ENCODE measurements around the gene SLC38A3.

SLC38A3 gene

GRCh38 chr3:50168791-50169190 lies 36.3 kb upstream of the SLC38A3 start:
- in situ Hi-C loops (cut with MboI; ENCODE audit: low sequenced_read_pairs), result no loop called here

DNA sequence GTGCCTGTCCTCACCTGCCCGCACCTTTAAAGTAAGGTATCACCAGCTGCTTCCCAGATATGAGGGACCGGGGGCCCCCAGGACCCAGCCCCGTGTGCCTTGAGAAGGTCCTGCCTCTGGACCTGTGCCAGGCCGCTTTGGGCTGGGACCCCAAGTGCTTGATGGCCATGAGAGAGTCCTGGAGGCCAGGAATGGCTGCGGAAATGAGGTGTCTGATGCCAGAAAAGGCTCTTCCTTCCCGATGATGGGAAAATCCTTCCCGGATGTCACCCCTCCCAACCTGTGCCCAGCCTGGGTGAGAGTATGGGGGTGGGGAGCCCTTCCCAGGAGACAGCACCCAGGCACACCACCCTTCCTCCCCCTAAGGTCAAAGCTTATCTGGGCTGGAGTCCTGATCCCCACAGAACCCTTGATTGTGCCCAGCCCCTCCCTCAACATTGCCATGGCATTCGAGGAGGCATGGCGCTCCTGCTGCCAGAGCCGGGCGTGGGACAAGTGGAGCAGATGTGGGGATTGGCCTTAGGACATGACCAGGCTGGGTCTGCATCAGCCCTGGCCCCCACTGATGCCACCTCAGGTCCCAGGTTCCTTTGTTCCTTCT lies 35.7 kb upstream of the SLC38A3 start:
- in situ Hi-C loops (cut with MboI; ENCODE audit: low sequenced_read_pairs), result no loop called here

DNA sequence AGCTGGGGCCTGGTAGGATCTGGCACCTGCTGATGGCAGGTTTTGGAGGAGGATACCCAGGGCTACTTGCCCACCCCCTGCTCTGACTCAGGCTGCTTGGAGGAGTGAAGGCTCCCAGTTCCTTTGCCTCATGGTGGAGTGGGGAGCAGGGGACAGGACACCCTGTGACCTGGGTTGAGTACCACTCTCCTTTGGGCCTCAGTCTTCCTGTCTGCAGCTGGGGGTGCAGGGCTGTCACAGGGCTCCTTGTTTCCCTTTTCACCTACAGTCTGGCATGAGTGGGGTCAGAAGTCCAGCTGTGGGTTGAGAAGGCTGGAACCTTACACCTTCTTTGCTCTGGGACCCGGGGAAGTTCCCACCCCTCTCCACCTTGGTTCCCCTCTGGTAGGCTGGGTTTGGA lies 35.2 kb upstream of the SLC38A3 start:
- in situ Hi-C loops (cut with MboI; ENCODE audit: low sequenced_read_pairs), result no loop called here

DNA sequence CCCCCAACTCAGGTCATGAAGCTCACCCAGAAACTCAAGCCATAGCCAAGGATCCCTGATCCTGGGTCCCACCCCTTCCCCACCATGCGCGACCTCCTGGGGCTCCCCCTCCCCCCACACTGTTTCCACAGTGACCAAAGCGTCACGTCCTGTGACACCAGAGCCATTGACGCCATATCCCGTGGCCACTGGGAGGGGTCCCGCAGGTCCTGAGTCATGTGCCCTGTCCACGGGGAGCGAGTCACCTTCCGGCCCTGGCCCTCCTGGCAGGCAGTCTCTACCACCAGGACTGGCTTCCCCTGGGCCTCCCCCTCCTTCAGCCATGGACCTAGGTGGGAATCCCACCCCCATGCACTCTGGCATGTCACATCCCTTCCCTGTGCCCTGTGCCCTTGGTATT lies 34.4 kb upstream of the SLC38A3 start:
- in situ Hi-C loops (cut with MboI; ENCODE audit: low sequenced_read_pairs), result no loop called here

GRCh38 chr3:50171540-50172301 lies 33.4 kb upstream of the SLC38A3 start:
- in situ Hi-C loops (cut with MboI; ENCODE audit: low sequenced_read_pairs), result no loop called here

DNA sequence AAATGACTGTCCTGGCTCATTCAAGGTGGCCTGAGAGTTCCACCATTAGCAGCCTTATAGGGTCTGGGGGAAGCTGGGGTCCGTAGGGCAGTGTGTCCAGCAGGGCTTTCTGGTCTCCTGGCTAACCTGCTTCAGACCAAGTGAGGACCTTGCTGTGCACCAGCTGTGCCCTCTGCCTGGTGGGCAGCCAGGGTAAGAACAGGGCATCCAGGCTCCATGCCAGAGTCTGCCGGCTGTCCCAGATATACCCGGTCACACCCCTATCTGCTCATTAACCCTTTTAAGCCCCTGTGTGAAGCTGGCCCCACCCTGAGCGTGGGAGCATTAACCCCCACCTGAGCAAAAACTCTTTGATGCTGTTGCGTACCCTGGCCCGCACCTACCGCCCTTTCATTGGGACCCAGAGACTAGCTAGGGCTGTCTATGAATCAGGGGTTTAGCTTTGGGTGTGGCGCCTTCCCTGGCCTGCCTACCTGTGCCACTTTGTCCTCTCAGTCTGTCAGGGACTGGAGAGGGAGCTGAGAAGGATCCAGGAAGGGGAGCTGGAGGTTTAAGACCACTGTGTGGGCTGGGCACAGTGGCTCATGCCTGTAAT lies 32.3 kb upstream of the SLC38A3 start:
- in situ Hi-C loops (cut with MboI; ENCODE audit: low sequenced_read_pairs), result no loop called here

- in situ Hi-C loops (cut with MboI; ENCODE audit: low sequenced_read_pairs), result no loop called here
Observed at GRCh38 chr3:50173685-50174516, 31.2 kb upstream of the SLC38A3 start.

DNA sequence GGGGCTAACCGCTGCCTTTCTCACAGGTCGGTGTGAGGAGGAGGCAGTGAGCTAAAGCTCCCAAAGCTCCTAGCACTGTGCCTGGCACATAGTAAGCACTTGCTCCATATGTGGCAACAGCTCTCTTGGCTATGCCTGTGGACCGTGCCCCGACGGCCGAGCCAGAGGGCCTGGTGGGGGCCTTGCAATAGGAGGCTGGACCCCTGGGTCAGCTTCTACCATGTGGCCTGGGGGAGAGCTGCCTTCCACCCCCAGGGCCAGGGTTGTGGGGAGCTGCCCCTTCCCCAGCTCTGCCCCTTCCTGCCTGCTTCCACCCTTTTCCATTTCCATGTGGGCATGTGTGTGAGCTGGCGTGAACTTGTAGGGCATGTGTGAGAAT lies 30.6 kb upstream of the SLC38A3 start:
- in situ Hi-C loops (cut with MboI; ENCODE audit: low sequenced_read_pairs), result no loop called here

GRCh38 chr3:50174947-50175524 lies 30.0 kb upstream of the SLC38A3 start:
- in situ Hi-C loops (cut with MboI; ENCODE audit: low sequenced_read_pairs), result no loop called here

GRCh38 chr3:50177346-50177745 lies 27.7 kb upstream of the SLC38A3 start:
- in situ Hi-C loops (cut with MboI; ENCODE audit: low sequenced_read_pairs), result no loop called here

- in situ Hi-C loops (cut with MboI; ENCODE audit: low sequenced_read_pairs), result loop anchor here (10.0 kb wide), 1 partner anchor 55 kb away; no protein-coding TSS in a partner anchor
Observed at GRCh38 chr3:50179710-50180109, 25.4 kb upstream of the SLC38A3 start.

GRCh38 chr3:50181985-50182384 lies 23.1 kb upstream of the SLC38A3 start:
- in situ Hi-C loops (cut with MboI; ENCODE audit: low sequenced_read_pairs), result loop anchor here (10.0 kb wide), 1 partner anchor 57 kb away; no protein-coding TSS in a partner anchor

DNA sequence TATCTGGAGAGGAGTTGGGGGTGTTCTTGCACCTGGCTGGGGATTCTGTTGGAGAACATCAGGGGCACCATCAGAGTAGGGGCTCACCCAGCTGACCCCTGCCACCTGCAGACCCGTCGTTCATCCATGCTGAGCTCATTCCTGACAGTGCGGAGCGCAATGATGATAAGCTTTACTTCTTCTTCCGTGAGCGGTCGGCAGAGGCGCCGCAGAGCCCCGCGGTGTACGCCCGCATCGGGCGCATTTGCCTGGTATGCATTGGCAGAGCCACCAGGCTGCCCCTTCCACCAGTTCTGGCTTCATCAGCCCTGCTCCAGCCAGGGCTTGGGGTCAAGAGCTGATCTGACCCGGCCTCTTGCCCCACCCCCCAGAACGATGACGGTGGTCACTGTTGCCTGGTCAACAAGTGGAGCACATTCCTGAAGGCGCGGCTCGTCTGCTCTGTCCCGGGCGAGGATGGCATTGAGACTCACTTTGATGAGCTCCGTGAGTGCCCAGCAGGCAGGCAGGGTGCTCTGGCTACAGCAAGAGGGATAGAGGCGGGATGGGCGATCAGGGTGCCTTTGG lies 22.5 kb upstream of the SLC38A3 start:
- in situ Hi-C loops (cut with MboI; ENCODE audit: low sequenced_read_pairs), result loop anchor here (10.0 kb wide), 1 partner anchor 58 kb away; no protein-coding TSS in a partner anchor

GRCh38 chr3:50183755-50184154 lies 21.3 kb upstream of the SLC38A3 start:
- in situ Hi-C loops (cut with MboI; ENCODE audit: low sequenced_read_pairs), result loop anchor here (10.0 kb wide), 1 partner anchor 59 kb away; no protein-coding TSS in a partner anchor

DNA sequence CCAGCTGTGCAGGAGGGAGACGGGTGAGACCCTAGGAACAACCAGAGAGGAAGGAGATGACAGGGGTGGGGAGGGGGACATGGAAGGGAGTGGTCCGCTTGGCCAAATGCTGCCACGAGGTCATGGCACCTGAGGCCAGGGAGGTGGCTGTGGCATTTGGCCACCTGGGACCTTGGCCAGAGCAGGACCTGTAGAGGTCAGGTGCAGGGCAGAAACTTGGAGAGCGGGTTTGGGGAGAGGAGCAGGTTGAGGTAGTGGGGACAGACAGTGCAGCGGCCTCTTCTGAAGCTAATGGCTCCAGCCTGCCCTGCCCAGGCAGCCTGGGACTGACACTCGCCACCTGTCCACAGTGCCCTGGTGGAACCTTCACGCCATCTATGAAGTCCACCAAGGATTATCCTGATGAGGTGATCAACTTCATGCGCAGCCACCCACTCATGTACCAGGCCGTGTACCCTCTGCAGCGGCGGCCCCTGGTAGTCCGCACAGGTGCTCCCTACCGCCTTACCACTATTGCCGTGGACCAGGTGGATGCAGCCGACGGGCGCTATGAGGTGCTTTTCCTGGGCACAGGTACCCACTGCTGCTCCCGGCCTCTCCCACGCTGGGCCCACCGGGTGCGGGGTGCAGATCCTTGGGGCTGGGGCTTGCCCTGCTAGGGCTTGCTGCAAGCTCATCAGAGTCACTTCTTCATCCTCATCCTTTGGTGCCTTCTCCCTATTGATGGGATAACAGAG lies 20.7 kb upstream of the SLC38A3 start:
- in situ Hi-C loops (cut with MboI; ENCODE audit: low sequenced_read_pairs), result loop anchor here (10.0 kb wide), 1 partner anchor 60 kb away; no protein-coding TSS in a partner anchor

GRCh38 chr3:50185230-50185629 lies 19.8 kb upstream of the SLC38A3 start:
- in situ Hi-C loops (cut with MboI; ENCODE audit: low sequenced_read_pairs), result loop anchor here (10.0 kb wide), 1 partner anchor 60 kb away; no protein-coding TSS in a partner anchor

DNA sequence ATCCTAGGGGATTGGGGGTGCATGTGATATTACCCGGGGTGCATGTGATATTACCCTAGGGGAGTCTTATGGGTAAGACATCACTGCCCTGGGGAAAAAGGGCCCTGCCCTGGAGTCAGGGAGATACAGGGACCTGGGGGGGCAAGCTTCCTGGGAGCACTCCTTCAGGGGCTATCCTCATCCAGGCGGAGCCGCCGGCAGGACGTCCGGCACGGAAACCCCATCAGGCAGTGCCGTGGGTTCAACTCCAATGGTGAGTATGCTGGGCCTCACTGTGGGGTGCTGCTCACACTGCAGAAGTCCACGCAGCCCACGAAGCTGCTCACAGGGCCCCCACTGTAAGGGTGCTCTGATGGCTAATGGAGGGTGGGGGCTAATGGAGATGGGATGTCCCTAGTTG lies 19.0 kb upstream of the SLC38A3 start:
- in situ Hi-C loops (cut with MboI; ENCODE audit: low sequenced_read_pairs), result loop anchor here (10.0 kb wide), 1 partner anchor 61 kb away; no protein-coding TSS in a partner anchor

DNA sequence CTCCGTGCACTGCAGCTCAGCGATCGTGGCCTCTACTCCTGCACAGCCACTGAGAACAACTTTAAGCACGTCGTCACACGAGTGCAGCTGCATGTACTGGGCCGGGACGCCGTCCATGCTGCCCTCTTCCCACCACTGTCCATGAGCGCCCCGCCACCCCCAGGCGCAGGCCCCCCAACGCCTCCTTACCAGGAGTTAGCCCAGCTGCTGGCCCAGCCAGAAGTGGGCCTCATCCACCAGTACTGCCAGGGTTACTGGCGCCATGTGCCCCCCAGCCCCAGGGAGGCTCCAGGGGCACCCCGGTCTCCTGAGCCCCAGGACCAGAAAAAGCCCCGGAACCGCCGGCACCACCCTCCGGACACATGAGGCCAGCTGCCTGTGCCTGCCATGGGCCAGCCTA lies 17.3 kb upstream of the SLC38A3 start:
- in situ Hi-C loops (cut with MboI; ENCODE audit: low sequenced_read_pairs), result loop anchor here (10.0 kb wide), 1 partner anchor 63 kb away; no protein-coding TSS in a partner anchor

DNA sequence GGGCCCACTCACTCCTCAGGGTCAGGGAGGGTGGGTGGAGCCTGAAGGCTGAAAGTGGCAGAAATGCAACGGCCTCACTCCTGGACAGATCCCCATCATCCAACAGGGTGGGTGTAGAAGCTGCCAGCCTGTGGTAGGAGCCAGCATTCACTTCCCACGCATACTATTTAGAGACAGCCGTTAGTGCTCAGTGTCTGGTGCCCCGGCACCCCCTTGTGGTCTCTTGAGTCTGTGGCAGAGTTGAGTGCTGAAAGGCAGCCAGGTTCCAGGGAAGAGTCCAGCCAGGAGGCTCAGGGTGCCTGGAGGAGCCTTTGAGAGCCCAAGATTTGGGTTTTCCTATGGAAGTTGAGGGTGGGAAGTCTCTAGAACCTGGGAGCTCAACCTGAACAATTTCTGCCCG lies 15.8 kb upstream of the SLC38A3 start:
- in situ Hi-C loops (cut with MboI; ENCODE audit: low sequenced_read_pairs), result loop anchor here (10.0 kb wide), 1 partner anchor 64 kb away; no protein-coding TSS in a partner anchor

Data from HL-60/S4 (cell line).